Neural progenitor cell (in vitro differentiated cells): ENCODE measurements around the gene SLC25A13.

Experiments
- EZH2 ChIP-seq: fragments of 200-600 bp; sonication (generic); IDR thresholded peaks from 2 replicates; pipeline ENCODE4 v1.6.1; 2017; ENCODE audit warnings: antibody characterized with exemption, mild to moderate bottlenecking, moderate library complexity
- TF ChIP-seq, protein P1 (sequence below): fragments of 200-600 bp; sonication (generic); IDR thresholded peaks from 2 replicates; pipeline ENCODE4 v1.5.1; 2017; ENCODE audit warnings: antibody characterized with exemption, mild to moderate bottlenecking

DNA sequence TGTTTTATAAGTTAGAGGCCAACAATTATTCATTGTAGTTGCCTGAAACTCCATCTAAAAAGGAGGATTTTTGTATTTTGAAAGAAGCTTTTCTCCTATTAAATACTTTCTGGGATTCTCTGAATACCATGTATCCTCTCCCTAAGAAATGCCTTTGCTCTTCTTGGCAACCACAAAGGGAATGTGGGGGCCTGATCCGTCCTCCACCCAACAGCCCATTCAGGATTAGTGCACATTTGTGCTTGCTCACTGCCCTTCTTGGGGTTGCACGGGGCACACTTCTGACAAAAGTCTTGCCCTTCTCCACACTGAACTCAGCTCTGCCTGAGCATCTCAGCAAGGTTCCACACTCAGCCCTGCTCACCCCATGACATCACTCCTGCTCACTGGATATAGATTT lies 194.2 kb downstream of the SLC25A13 start:
- TF ChIP-seq EZH2: no peak
- TF ChIP-seq, protein P1, sequence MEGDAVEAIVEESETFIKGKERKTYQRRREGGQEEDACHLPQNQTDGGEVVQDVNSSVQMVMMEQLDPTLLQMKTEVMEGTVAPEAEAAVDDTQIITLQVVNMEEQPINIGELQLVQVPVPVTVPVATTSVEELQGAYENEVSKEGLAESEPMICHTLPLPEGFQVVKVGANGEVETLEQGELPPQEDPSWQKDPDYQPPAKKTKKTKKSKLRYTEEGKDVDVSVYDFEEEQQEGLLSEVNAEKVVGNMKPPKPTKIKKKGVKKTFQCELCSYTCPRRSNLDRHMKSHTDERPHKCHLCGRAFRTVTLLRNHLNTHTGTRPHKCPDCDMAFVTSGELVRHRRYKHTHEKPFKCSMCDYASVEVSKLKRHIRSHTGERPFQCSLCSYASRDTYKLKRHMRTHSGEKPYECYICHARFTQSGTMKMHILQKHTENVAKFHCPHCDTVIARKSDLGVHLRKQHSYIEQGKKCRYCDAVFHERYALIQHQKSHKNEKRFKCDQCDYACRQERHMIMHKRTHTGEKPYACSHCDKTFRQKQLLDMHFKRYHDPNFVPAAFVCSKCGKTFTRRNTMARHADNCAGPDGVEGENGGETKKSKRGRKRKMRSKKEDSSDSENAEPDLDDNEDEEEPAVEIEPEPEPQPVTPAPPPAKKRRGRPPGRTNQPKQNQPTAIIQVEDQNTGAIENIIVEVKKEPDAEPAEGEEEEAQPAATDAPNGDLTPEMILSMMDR: no peak
